IMR-90 (cell line): ENCODE data around the gene FBXO30.

ENCODE experiments used
- CTCF ChIP-seq: conservative IDR thresholded peaks from 2 replicates; pipeline ENCODE4 v1.5.1; 2012; ENCODE audit warnings: mild to moderate bottlenecking, low read depth, low read length, improper control_type of control experiment
- FOS ChIP-seq: fragments of 150-350 bp; IDR thresholded peaks from 2 replicates; pipeline ENCODE4 v1.6.1; 2016; ENCODE audit warnings: low read depth, low read length
- POLR2A ChIP-seq: IDR thresholded peaks from 2 replicates; pipeline ENCODE4 v1.6.1; 2012; ENCODE audit warnings: mild to moderate bottlenecking, low read depth, low read length
- RCOR1 ChIP-seq: IDR thresholded peaks from 2 replicates; pipeline ENCODE4 v1.6.1; 2012; ENCODE audit warnings: mild to moderate bottlenecking, low read length, improper control_type of control experiment; ENCODE audit not compliant: insufficient replicate concordance

DNA sequence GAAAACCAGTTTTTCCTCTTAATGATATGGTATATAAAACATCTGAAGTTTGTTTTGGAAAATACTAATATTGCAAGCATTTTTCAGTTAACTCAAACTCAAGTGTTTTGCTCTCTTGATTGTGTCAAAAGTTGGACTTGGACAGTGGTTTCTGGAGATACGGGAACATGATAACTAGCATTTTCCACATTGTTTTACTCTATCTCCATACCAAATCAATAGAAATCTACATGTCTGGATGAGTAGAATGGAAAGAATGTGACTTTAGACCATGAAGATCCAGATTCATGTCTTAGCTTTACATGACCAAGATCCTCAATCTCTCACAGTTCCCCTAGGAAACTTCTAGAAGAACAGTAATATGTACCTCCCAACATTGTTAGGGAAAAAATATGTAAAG, 22.2 kb upstream of the FBXO30 start:
- TF ChIP-seq CTCF, result no peak
- no peak for TF ChIP-seq POLR2A
- TF ChIP-seq RCOR1, result no peak
- TF ChIP-seq FOS, result no peak
